Measurements from ENCODE around the gene NUBP2.

The NUBP2 gene

GRCh38 chr16:1815461-1815860 lies 32.7 kb downstream of the NUBP2 start:
- no peak for DNase-seq

GRCh38 chr16:1816396-1817275 lies 33.9 kb downstream of the NUBP2 start:
- DNase-seq, result no peak

DNA sequence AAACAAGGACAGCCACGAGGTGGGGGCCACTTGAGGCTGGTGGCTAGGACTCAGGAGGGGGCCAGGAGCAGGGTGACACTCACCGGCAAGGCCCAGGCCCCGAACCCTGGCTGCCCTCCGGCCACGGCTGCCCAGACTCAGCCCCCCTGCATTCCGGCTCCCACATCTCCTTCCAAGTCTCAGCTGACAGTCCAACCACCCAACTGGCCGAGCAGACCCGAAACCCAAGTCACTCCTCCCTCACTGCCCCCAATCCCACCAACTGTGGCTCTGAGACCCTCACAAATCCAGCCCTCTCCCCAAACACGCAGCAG lies 34.5 kb downstream of the NUBP2 start:
- DNase-seq, result no peak

GRCh38 chr16:1817716-1818115 lies 35.0 kb downstream of the NUBP2 start:
- no peak for DNase-seq

DNA sequence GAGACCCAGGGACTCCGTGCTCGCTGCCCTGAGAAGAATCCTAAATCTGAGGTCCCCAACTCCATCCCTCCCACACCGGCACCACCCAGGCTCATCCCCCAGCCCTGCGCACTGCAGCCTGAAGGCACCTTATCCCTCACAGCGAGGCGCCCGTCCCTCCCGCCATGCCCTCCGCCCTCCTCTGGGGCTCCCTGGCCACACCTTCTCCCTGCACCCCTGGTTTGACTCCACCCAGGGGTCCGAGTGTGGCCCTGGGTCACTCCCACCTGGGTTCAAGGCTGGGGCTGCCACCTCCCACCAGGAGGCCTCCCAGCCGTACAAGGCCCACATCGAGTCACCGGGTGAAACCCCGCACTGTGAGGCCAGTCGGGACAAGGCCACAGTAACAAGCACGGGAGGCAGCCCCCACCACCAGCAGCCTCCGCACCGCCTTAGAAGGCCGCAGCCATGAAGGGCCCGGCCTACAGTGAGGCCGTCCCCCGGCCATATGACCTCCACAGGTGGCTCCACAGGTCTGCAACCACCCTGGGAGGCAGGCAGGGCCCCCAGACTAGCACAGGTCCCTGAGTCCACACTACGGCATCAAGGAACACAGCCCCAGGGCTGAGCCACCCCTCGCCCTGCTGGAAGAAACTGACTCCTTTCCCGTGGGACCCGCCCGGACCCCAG lies 35.6 kb downstream of the NUBP2 start:
- no peak for DNase-seq

DNA sequence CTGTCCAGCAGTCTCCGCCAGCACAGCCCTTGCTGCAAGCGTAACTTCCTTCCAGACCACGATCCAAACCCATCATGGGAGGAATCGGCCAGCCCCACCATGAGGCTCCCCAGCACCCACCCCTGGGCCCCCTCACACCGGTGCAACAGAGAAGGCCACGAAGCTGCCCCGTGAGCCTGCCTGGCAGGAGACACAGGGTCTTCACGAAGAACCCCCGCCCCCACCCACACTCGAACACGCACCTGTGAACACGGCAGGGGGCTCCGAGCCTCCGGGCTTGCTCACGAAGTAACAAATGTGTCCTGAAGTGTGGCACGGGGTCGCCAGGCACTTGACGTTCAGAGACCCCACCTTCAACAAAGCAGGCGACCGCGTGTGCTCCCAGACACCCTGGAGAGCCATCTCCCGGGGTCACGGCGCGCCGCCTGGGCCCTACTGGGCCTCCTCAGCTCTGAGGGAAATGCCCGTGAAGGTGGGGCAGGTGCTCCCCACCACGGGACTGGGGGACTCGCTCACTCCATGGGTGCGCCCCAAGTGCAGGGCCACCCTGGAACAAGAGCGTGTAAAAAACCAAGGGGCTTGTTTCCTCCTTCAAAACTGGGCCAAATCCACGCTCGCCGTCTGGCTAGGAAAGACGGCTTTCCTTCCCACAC lies 36.2 kb downstream of the NUBP2 start:
- DNase-seq, result no peak

- DNase-seq, result no peak
Observed at GRCh38 chr16:1819611-1820010, 36.9 kb downstream of the NUBP2 start.

- no peak for DNase-seq
Observed at GRCh38 chr16:1820096-1820945, 37.6 kb downstream of the NUBP2 start.

DNA sequence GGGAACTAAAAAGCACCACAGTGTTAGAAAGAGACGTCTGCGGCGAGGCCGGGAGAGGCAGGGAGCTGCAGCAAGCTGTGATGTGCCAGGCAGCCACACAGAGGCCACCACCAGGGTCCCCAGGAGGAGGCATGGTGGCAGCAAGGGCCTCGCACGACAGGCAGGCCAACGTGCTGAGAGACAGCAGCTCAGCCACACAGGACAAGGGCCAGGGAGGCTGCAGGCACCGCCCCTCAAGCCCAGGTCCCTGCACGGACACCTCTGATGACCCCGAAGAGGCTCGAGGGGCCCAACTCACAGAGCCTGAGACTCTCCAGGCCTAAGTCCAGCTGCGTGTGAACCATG lies 38.2 kb downstream of the NUBP2 start:
- no peak for DNase-seq

GRCh38 chr16:1821861-1822611 lies 39.3 kb downstream of the NUBP2 start:
- no peak for DNase-seq

GRCh38 chr16:1822801-1823200 lies 40.0 kb downstream of the NUBP2 start:
- DNase-seq, result no peak

DNA sequence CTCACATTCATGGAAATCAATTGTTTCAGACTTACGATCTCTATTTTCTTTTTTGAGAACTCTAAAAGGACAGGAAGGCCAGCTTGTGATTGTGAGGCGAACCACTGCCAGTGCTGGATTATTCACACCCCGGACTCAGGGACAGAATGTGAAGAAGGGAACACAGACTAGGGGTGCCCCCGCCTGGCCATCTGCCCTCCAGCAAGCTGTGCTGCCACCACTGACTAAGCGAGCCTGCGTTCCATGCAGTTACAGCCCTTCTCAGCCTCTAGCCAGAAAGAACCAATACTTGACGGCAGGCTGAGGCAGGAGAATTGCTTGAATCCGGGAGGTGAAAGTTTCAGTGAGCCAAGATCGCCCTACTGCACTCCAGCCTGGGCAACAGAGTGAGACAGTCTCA lies 41.1 kb downstream of the NUBP2 start:
- peak; percentile 50 to 52 for DNase-seq

- DNase-seq, result no peak
Observed at GRCh38 chr16:1825381-1825863, 42.7 kb downstream of the NUBP2 start.

DNA sequence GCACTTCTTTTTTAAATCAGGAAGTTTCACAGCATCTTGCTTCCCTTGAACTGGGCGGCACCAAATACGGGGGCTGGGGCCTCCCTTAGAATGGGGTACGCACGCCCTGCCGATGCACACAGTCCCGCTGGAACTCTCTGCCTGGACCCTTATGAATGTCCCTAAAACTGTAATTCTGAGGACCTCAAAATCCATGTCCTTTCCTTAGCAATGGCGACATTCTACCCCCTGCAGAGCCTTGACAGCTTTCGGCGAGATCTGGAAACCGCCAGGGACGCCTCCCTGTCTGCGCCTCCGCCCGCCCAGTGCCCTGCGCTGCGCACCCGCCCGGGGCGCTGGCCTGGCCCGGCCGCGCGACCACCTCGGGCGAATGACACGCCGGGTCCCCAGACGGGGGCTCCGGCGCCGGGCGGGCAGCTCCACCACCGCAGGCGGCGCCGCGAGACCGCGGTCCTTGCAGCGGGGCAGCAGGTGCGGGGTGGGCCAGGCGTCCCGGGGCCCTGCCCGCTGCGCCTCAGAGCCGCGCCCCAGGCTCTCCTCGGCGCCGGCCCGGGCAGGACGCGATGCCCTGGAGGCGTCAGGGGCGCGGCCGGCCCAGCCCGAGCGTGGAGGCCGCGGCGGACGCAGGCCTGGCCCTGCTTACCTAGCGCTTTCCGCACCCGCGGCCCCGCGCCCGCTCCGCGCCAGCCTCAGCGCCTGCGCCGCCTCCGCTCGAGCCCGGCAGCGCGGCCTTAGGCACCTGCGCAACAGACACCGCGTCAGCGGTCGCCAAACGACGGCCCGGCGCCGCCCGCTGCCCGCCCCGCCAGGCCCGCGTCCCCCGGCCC lies 43.3 kb downstream of the NUBP2 start:
- peak; percentile 8 to 36 for DNase-seq

GRCh38 chr16:1826691-1827573 lies 44.2 kb downstream of the NUBP2 start, which contains the start of the genes FAHD1 and HAGH:
TSS of gene FAHD1 (plus strand) at chr16:1827206. CDS start at chr16:1827239, 33 bp downstream.
TSS of gene HAGH (minus strand) at chr16:1826825. CDS start at chr16:1826787, 38 bp downstream.
- peak; percentile 50 for DNase-seq

DNA sequence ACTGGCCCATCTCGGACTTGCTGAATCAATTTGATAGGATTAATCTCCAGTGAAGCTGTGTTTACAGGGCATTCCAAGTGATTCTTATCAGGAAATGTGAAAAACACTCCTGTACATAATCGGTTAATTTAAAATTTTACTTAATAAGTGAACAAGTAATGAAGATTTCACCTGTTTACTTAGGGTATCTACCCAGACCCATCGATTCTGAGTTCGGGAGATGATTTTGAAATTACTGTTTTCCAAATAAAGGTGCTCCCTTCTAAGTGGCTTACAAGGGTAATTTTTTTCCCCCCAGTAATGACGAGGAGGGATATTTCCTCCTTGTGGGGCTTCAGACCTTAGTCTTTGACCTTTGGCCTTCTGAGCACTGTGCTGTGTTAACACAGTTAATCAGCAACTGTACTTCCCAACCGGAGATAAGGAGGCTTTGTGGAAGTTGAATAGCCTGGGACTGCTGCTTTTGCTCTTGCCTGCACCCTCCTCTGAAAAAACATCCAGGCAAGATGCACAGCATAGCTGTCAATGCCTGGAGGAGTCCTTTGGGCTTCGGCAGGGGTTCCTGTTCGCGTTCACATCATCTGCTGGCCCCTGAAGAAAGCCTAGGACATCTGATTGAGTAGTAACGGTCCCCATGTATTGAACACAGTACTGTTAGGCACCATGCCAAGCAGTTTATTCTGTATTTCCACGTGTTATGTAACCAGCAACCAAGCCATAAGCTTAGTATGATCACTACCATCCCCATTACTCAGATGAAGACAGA lies 46.1 kb downstream of the NUBP2 start:
- DNase-seq, result no peak

- DNase-seq, result no peak
Observed at GRCh38 chr16:1830213-1830612, 47.5 kb downstream of the NUBP2 start.

DNA sequence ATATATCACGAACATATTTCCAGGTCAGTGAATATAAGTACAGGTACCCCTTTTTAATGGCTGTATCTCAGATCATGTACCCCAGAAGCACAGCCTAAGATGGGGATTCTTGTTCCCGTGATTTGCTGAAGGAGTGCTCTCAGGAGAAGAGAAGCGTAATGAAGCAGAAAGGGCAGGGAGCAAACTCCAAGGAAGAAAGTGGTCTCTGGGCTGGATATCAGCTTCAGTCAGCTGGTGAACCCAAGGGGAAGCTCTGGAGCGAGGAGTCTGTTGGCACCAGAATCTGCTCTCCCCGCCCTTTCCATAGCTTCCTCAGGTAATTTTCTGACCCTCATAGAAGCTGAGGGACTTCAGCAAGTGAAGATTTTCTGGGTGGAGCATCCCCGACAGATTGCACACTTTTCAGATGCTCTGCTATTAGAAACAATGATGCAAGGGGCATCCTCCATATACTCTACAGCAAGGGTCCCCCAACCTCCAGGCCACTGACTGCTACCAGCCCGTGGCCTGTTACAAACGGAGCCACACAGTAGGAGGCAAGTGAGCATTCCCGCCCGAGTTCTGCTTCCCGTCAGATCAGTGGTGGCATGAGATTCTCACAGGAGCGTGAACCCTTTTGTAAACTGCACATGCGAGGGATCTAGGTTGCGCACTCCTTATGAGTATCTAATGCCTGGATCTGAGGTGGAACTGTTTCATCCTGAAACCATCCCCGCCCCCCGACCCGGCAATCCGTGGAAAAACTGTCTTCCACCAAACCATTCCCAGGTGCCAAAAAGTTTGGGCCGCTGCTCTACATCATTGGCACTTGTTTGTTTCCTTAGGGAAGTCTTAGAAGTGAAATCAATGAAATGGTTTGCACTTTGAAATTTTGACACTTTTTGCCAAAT lies 48.7 kb downstream of the NUBP2 start:
- DNase-seq, result no peak

All from Kasumi-1 (cell line).